Measurements from ENCODE around the gene EREG. TPM values are rescaled to one million over a fixed set of nuclear protein-coding genes. Genes with fewer than 3 reads are reported as not detected.

EREG gene
- total RNA-seq, 1 experiment from 2014 or later = 37.0 TPM

GRCh38 chr4:74331252-74331651 is 33.7 kb upstream of the EREG start:
- H3K4me1 ChIP-seq = no peaks in the 10 kb centered on the region
- Mint-ChIP-seq H3K4me3 (ENCODE audit: unreplicated experiment) (no peak overlapping the region), H3K27me3 (ENCODE audit: insufficient read depth, unreplicated experiment) (no peaks in the 10 kb centered on the region), H3K9me3 (ENCODE audit: unreplicated experiment) (peaks cover 6% of the 10 kb centered on the region), H3K36me3 (ENCODE audit: insufficient read depth, unreplicated experiment) (no peaks in the 10 kb centered on the region), H3K4me1 (ENCODE audit: low read depth, unreplicated experiment) (no peaks in the 10 kb centered on the region), H3K27ac (ENCODE audit: unreplicated experiment) (no peak overlapping the region)
- no peaks in the 10 kb centered on the region for H3K36me3 ChIP-seq (ENCODE audit: control insufficient read depth, insufficient read depth, low read length)
- intact Hi-C loops (cut with micrococcal nuclease; ENCODE audit: unreplicated experiment) = no loop called here
- ChIA-PET CTCF (no interaction called here), POLR2A (no interaction called here)
- H3K4me3 ChIP-seq (ENCODE audit: low read depth, low read length) = no peak overlapping the region
- no TSS peak for BruUV-seq (replicated peaks)
- no peaks in the 10 kb centered on the region for H3K9me3 ChIP-seq
- DNase-seq = no peak
- H3K27me3 ChIP-seq (replicated peaks; ENCODE audit: control insufficient read depth, insufficient read depth, low read length) = no peaks in the 10 kb centered on the region
- TF ChIP-seq CTCF (IDR thresholded peaks at IDR 0.05; ENCODE audit: insufficient read depth in 1 of 2, low read depth in 1 of 2, low read length in 1 of 2, severe bottlenecking in 1 of 2, unreplicated experiment in 1 of 2) = no peak

- Histone ChIP-seq H3K9me3 (no peaks in the 10 kb centered on the region), H3K27me3 (replicated peaks; ENCODE audit: control insufficient read depth, insufficient read depth, low read length) (no peaks in the 10 kb centered on the region), H3K36me3 (ENCODE audit: control insufficient read depth, insufficient read depth, low read length) (no peaks in the 10 kb centered on the region), H3K4me3 (ENCODE audit: low read depth, low read length) (no peak overlapping the region), H3K4me1 (no peaks in the 10 kb centered on the region)
- no peaks in the 10 kb centered on the region for H3K27me3 Mint-ChIP-seq (ENCODE audit: insufficient read depth, unreplicated experiment)
- H3K27ac Mint-ChIP-seq (ENCODE audit: unreplicated experiment) = no peak overlapping the region
- no peak for TF ChIP-seq CTCF (IDR thresholded peaks at IDR 0.05; ENCODE audit: insufficient read depth in 1 of 2, low read depth in 1 of 2, low read length in 1 of 2, severe bottlenecking in 1 of 2, unreplicated experiment in 1 of 2)
- no TSS peak for BruUV-seq (replicated peaks)
- CTCF ChIA-PET = no interaction called here
- H3K36me3 Mint-ChIP-seq (ENCODE audit: insufficient read depth, unreplicated experiment) = no peaks in the 10 kb centered on the region
- H3K4me1 Mint-ChIP-seq (ENCODE audit: low read depth, unreplicated experiment) = no peaks in the 10 kb centered on the region
- H3K4me3 Mint-ChIP-seq (ENCODE audit: unreplicated experiment) = no peak overlapping the region
- POLR2A ChIA-PET = no interaction called here
- DNase-seq = no peak
- peaks cover 6% of the 10 kb centered on the region for H3K9me3 Mint-ChIP-seq (ENCODE audit: unreplicated experiment)
- intact Hi-C loops (cut with micrococcal nuclease; ENCODE audit: unreplicated experiment) = no loop called here
These were observed 33.0 kb upstream of the EREG start for GRCh38 chr4:74331944-74332343.

- ChIA-PET CTCF (no interaction called here), POLR2A (no interaction called here)
- no peaks in the 10 kb centered on the region for H3K27me3 ChIP-seq (replicated peaks; ENCODE audit: control insufficient read depth, insufficient read depth, low read length)
- no peaks in the 10 kb centered on the region for H3K9me3 ChIP-seq
- no peak for TF ChIP-seq CTCF (IDR thresholded peaks at IDR 0.05; ENCODE audit: insufficient read depth in 1 of 2, low read depth in 1 of 2, low read length in 1 of 2, severe bottlenecking in 1 of 2, unreplicated experiment in 1 of 2)
- Mint-ChIP-seq H3K27ac (ENCODE audit: unreplicated experiment) (no peak overlapping the region), H3K4me3 (ENCODE audit: unreplicated experiment) (no peak overlapping the region), H3K9me3 (ENCODE audit: unreplicated experiment) (peaks cover 6% of the 10 kb centered on the region), H3K36me3 (ENCODE audit: insufficient read depth, unreplicated experiment) (no peaks in the 10 kb centered on the region), H3K27me3 (ENCODE audit: insufficient read depth, unreplicated experiment) (no peaks in the 10 kb centered on the region), H3K4me1 (ENCODE audit: low read depth, unreplicated experiment) (no peaks in the 10 kb centered on the region)
- BruUV-seq (replicated peaks) = no TSS peak
- no peak overlapping the region for H3K4me3 ChIP-seq (ENCODE audit: low read depth, low read length)
- H3K36me3 ChIP-seq (ENCODE audit: control insufficient read depth, insufficient read depth, low read length) = no peaks in the 10 kb centered on the region
- no peaks in the 10 kb centered on the region for H3K4me1 ChIP-seq
- intact Hi-C loops (cut with micrococcal nuclease; ENCODE audit: unreplicated experiment) = no loop called here
- no peak for DNase-seq
These were observed 30.3 kb upstream of the EREG start for GRCh38 chr4:74334636-74335035.
